Stomach (tissue), 4 donors: ENCODE measurements around the gene TLR2.

ENCODE experiments used
- CTCF ChIP-seq, 7 experiments: fragments of 450-650 bp in 4 of 7; fragments of 200-600 bp in 3 of 7; sonication (generic) in 3 of 7; IDR thresholded peaks; one replicate each; pipeline ENCODE4 v1.5.1; 2016 to 2019; ENCODE audit warnings: antibody characterized with exemption in 7 of 7, control low read depth in 2 of 7, mild to moderate bottlenecking in 1 of 7
- EP300 ChIP-seq: sonication (generic); formaldehyde crosslinking; IDR thresholded peaks from one replicate; pipeline ENCODE4 v1.6.1; 2017; ENCODE audit warnings: antibody characterized with exemption
- POLR2A ChIP-seq, 4 donors: fragments of 450-650 bp; IDR thresholded peaks; one replicate each; pipeline ENCODE4 v1.6.1; 2016; ENCODE audit warnings: antibody characterized with exemption in 4 of 4, control low read depth in 2 of 4, mild to moderate bottlenecking in 1 of 4, moderate library complexity in 1 of 4
- POLR2AphosphoS5 ChIP-seq, 3 donors: sonication (generic); formaldehyde crosslinking; IDR thresholded peaks; one replicate each; pipeline ENCODE4 v1.6.1; 2016; ENCODE audit warnings: antibody characterized with exemption in 3 of 3

GRCh38 chr4:153705743-153706468, 21.8 kb downstream of the TLR2 start:
- TF ChIP-seq CTCF (IDR thresholded peaks at IDR 0.05) (no peak), POLR2A (IDR thresholded peaks at IDR 0.05) (no peak), EP300 (no peak), POLR2AphosphoS5 (IDR thresholded peaks at IDR 0.05) (no peak)
